Globus pallidus (tissue), 1 donor: ENCODE results near the gene NLN.
"Not testable (repeated sequence)": the region's sequence is repeated elsewhere in the genome, so short reads cannot be mapped to it uniquely, and the experiment has no call there.

Experiments
- DNase-seq: peaks from one replicate; pipeline ENCODE4 v3.0.0-alpha.2; 2015; ENCODE audit warnings: low spot score

Gene NLN

DNA sequence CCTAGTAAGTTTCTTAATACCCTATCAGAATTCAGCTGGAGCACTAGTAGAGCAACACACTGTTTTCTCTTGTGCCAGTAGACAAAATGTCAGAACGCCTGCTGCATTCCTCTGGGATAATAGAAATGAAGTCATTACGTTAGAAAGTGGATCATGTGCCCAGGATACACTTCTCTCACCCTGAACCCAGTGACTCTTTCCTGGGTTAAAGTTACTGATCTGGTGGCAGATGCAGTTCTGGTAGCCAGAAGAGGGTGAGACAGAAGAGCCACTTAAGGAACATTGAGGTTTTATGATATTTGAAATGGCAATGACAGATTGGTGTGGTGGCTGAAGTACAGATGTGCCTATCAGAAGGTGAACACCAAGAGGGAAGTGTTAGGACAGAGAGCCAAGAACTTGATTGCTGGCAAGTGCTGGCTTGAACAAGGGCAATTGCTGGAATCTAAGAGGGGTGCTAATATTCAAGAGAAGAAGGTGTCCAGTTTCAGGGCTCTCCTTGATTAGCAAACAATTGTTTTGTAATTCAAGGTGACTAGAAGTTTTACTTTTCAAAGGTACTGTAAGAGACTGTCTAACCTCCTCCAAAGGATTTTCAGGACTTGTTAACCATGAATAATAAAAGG is 110.7 kb downstream of the NLN start:
- DNase-seq, result no peak

DNA sequence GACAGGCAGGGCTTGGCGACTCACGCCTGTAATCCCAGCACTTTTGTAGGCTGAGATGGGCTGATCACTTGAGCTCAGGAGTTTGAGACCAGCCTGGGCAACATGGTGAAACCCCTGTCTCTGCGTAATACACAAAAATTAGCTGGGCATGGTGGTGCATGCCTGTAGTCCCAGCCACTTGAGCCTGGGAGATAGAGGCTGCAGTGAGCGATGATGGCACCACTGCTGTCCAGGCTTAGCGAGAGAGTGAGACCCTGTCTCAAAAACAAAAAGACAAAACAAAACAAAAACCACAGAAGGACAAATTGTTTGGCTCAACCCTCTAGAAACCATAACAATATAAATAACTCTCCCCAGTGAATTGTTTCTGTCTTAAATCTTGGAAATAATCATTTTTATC is 111.8 kb downstream of the NLN start:
- no peak for DNase-seq

DNA sequence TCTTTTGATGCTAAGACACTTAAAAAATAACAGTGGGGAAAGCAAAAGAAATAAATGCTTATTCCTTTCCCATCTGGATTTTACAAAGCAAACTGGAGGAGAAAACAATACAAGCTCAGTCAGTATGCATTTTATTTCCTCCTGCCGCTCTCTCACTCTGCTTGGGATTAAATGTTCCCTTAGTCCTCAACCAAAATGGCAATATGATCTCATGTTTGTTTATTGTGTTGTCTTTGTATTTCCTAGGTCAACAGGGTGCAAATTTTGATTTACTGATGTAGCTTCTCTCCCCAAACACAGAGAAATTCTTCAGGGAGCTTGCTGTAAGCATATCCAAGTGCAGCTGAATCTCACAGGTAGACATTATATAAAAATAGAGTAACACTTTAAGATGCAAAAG is 112.3 kb downstream of the NLN start:
- no peak for DNase-seq

GRCh38 chr5:65835191-65835590 is 113.2 kb downstream of the NLN start:
- DNase-seq, result peak; percentile 46

- DNase-seq, result no peak
Observed at GRCh38 chr5:65837139-65837538, 115.1 kb downstream of the NLN start.

DNA sequence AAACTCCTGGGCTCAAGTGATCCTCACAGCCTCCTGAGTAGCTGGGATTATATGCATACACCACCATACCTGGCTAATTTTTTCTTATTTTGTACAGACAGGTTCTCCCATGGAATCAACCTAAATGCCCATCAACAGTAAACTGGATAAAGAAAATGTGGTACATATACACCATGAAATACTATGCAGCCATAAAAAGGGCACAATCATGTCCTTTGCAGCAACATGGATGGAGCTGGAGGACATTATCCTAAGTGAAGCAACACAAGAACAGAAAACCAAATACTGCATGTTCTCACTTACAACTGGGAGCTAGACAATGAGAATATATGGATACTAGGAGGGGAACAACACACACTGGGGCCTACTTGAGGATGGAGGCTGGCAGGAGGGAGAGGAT is 117.2 kb downstream of the NLN start:
- not testable (repeated sequence) for DNase-seq

DNA sequence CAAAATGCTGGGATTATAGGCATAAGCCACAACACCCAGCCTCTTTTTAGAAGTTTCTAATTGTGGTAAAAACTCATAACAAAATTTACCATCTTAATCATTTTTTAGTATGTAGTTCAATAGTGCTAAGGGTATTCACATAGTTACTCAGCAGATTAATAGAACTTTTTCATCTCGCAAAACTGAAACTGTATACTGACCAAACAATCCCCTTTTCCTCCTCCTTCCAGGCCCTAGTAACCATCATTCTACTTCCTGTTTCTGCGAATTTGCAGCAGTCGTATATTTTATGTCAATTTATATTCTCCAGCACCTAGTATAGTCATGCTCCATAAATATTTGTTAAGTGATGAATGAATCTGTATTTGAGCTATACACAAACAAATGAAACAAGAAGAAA is 118.1 kb downstream of the NLN start:
- DNase-seq, result no peak

GRCh38 chr5:65844763-65845162 is 122.8 kb downstream of the NLN start:
- DNase-seq, result not testable (repeated sequence)

- no peak for DNase-seq
Observed at GRCh38 chr5:65846101-65846500, 124.1 kb downstream of the NLN start.

DNA sequence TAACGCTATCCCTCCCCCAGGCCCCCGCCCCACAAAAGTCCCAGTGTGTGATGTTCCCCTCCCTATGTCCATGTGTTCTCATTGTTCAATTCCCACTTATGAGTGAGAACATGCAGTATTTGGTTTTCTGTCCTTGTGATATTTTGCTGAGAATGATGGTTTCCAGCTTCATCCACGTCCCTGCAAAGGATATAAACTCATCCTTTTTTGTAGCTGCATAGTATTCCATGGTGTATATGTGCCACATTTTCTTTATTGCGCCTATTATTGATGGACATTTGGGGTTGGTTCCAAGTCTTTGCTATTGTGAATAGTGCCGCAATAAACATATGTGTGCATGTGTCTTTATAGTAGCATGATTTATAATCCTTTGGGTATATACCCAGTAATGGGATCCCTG is 125.0 kb downstream of the NLN start:
- DNase-seq, result not testable (repeated sequence)

DNA sequence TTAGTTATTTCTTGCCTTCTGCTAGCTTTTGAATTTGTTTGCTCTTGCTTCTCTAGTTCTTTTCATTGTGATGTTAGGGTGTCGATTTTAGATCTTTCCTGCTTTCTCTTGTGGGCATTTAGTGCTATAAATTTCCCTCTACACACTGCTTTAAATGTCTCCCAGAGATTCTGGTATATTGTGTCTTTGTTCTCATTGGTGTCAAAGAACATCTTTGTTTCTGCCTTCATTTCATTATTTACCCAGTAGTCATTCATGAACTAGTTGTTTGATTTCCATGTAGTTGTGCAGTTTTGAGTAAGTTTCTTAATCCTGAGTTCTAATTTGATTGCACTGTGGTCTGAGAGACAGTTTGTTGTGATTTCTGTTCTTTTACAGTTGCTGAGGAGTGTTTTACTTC is 127.9 kb downstream of the NLN start:
- not testable (repeated sequence) for DNase-seq

- no peak for DNase-seq
Observed at GRCh38 chr5:65854925-65855324, 132.9 kb downstream of the NLN start.

GRCh38 chr5:65855766-65856315 is 133.8 kb downstream of the NLN start:
- DNase-seq, result no peak

GRCh38 chr5:65856520-65856919 is 134.5 kb downstream of the NLN start:
- no peak for DNase-seq

DNA sequence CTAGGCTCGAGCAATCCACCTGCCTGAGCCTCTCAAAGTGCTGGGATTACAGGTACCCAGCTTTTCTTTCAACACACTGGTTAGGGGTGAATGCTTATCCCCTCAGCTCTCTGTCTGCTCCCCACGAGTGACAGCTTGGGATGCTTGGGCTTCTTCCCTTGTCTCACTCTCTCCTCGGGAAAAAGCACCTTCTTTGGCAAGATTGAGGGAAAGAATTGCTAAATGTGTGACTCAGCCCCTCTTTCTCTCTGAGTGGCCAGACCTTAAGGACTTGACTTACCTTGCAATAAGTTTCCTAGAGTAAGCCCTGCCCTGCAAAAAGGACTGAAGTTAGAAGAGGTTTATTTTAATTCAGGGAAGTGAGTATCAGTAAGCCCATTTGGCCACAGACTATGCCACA is 136.3 kb downstream of the NLN start:
- DNase-seq, result no peak

DNA sequence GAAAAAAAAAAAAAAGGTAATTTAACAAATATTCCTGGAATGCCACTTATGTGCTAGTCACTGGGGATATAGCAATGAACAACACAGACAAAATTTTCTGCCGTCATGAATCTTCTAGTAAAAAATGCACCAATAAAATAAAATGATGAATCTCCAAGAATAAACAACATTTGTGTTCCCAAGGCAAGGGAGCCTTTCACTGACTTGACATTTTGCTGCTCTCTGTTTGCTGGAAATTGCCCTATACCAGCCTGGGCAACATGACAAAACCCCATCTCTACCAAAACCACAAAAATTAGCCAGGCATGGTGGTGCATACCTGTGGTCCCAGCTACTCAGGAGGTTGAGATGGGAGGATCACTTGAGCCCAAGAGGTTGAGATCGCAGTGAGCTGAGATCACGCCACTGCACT is 139.8 kb downstream of the NLN start:
- no peak for DNase-seq

- DNase-seq, result no peak
Observed at GRCh38 chr5:65862384-65862783, 140.4 kb downstream of the NLN start.

DNA sequence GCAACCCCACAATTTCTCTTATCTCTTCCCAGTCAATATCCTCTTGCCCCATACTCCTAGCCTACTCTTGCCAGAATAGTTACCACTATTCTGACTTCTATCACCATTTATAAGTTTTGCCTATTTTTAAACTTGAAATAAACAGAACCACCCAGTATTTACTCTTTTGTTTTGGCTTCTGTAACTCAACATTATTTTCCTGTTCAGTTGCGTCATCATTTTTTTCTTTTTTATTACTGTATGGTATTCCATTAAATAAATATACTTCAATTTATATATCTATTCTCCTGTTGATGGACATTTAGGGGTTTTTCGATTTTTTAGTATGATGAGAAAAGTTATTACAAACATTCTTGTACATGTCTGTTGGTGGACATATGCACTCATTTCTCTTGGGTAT is 141.7 kb downstream of the NLN start:
- DNase-seq, result no peak

- no peak for DNase-seq
Observed at GRCh38 chr5:65866837-65867521, 145.0 kb downstream of the NLN start.

DNA sequence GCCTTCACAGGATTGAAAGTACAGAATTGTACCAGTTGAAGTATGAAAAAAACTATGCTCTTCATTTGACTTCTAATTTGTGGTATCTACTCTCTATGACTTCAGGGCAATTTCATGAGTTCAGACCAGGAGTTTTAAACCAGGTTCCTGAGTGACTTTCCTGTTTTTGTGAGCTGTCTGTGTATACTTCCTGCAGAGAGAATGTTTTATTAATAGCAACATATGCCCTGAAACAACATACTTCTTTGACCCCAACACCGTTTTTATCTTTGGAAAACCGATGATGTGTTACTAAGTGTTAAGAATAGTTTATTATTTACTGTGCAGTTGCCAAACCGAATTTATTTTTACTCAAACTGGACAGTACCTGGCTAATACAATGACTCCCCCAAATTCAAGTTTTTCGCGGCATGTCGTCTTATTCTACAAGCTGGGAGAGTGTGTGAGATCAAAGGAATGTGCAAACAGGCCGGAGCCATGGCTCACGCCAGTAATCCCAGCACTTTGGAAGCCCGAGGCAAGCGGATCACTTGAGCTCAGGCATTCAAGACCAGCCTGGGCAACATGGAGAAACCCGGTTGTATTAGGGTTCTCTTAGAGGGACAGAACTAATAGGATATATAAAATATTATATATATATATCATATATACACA is 145.7 kb downstream of the NLN start:
- no peak for DNase-seq

DNA sequence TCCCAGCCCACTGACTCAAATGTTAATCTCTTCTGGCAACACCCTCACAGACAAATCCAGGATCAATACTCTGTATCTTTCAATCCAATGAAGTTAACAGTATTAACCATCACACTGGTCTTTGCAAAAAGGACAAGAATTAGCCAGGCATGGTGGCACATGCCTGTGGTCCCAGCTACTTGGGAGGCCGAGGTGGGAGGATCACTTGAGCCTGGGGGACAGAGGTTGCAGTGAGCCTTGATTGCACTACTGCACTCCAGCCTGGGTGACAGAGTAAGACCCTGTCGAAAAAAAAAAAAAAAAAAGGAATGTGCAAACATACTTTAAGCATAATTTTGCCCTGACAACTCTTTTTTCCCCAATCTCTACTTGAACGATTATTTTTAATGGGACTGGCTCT is 146.5 kb downstream of the NLN start:
- DNase-seq, result no peak

- no peak for DNase-seq
Observed at GRCh38 chr5:65871182-65871581, 149.2 kb downstream of the NLN start.

- DNase-seq, result not testable (repeated sequence)
Observed at GRCh38 chr5:65871776-65872175, 149.8 kb downstream of the NLN start.
